ENCODE measurements around the gene MAPK7.
"Not testable (repeated sequence)": the region's sequence is repeated elsewhere in the genome, so short reads cannot be mapped to it uniquely, and the experiment has no call there.

The MAPK7 gene

GRCh38 chr17:19347323-19348080 is 30.8 kb upstream of the MAPK7 start:
- H3K4me3 ChIP-seq (ENCODE audit: low read depth, low read length), result no peak overlapping the region
- DNase-seq (ENCODE audit: low read depth), result no peak
- no peak for TF ChIP-seq CTCF (IDR thresholded peaks at IDR 0.05; ENCODE audit: control insufficient read depth, extremely low read depth, insufficient read depth)

- no peak for TF ChIP-seq CTCF (IDR thresholded peaks at IDR 0.05; ENCODE audit: control insufficient read depth, extremely low read depth, insufficient read depth)
- H3K4me3 ChIP-seq (ENCODE audit: low read depth, low read length), result no peak overlapping the region
- DNase-seq (ENCODE audit: low read depth), result no peak
These were observed 30.1 kb upstream of the MAPK7 start for GRCh38 chr17:19348081-19348650.

- no peak overlapping the region for H3K4me3 ChIP-seq (ENCODE audit: low read depth, low read length)
- no peak for TF ChIP-seq CTCF (IDR thresholded peaks at IDR 0.05; ENCODE audit: control insufficient read depth, extremely low read depth, insufficient read depth)
- DNase-seq (ENCODE audit: low read depth), result no peak
These were observed 29.5 kb upstream of the MAPK7 start for GRCh38 chr17:19348806-19349205.

GRCh38 chr17:19353401-19353800 is 24.9 kb upstream of the MAPK7 start:
- DNase-seq (ENCODE audit: low read depth); H3K4me3 ChIP-seq (ENCODE audit: low read depth, low read length): not testable (repeated sequence)

GRCh38 chr17:19354748-19355147 is 23.6 kb upstream of the MAPK7 start:
- H3K4me3 ChIP-seq (ENCODE audit: low read depth, low read length), result no peak overlapping the region
- DNase-seq (ENCODE audit: low read depth), result no peak
- TF ChIP-seq CTCF (IDR thresholded peaks at IDR 0.05; ENCODE audit: control insufficient read depth, extremely low read depth, insufficient read depth), result no peak

- DNase-seq (ENCODE audit: low read depth), result no peak
- TF ChIP-seq CTCF (IDR thresholded peaks at IDR 0.05; ENCODE audit: control insufficient read depth, extremely low read depth, insufficient read depth), result no peak
- no peak overlapping the region for H3K4me3 ChIP-seq (ENCODE audit: low read depth, low read length)
These were observed 20.9 kb upstream of the MAPK7 start for GRCh38 chr17:19357351-19357750.

- H3K4me3 ChIP-seq (ENCODE audit: low read depth, low read length), result no peak overlapping the region
- DNase-seq (ENCODE audit: low read depth), result no peak
- no peak for TF ChIP-seq CTCF (IDR thresholded peaks at IDR 0.05; ENCODE audit: control insufficient read depth, extremely low read depth, insufficient read depth)
These were observed 20.5 kb upstream of the MAPK7 start for GRCh38 chr17:19357761-19358160.

All from LNCaP clone FGC (cell line).